Cardiac muscle cell (in vitro differentiated cells and primary cell): ENCODE measurements around the gene HSPB9. TPM values are rescaled to one million over a fixed set of nuclear protein-coding genes. Genes with fewer than 3 reads are reported as not detected.

ENCODE experiments used
- DNase-seq, 2 donors: peaks; one replicate each; pipeline versions ENCODE4 v3.0.0 to v3.0.0-alpha.2; 2010 to 2017; ENCODE audit warnings: low read depth in 1 of 2, low spot score in 1 of 2
- H3K27ac ChIP-seq: fragments of 200-600 bp; sonication (generic); 2 replicates; pipeline ENCODE4 v1.5.1; 2016
- H3K27me3 ChIP-seq: fragments of 200-600 bp; sonication (generic); 2 replicates; pipeline ENCODE4 v1.6.0; 2016; ENCODE audit warnings: control low read depth
- H3K36me3 ChIP-seq: fragments of 200-600 bp; sonication (generic); 2 replicates; pipeline ENCODE4 v1.5.1; 2016; ENCODE audit warnings: control low read depth
- H3K4me1 ChIP-seq: fragments of 200-600 bp; sonication (generic); 2 replicates; pipeline ENCODE4 v1.8.1; 2017; ENCODE audit warnings: low read depth, mild to moderate bottlenecking, mixed run types
- H3K4me3 ChIP-seq: fragments of 200-600 bp; sonication (generic); 2 replicates; pipeline ENCODE4 v1.5.1; 2016; ENCODE audit warnings: mild to moderate bottlenecking
- H3K9me3 ChIP-seq: fragments of 200-600 bp; sonication (generic); 2 replicates; pipeline ENCODE4 v1.5.1; 2017; ENCODE audit warnings: low read depth, mild to moderate bottlenecking, control low read depth
- polyA plus RNA-seq: library from polyadenylated mRNA; unstranded; fragments of >200 nt; fragmentation: Nextera tagmentation; extraction: Ambion mirVana; gene quantifications from 2 replicates; pipeline ENCODE4 v1.2.1, GENCODE V29; 2016
- total RNA-seq: library from RNA; depleted of rRNA; stranded (reverse); fragments of >200 nt; gene quantifications from 2 replicates; pipeline ENCODE4 v1.2.3, GENCODE V29; 2016
- TF ChIP-seq, protein P1 (sequence below): IDR thresholded peaks from 2 replicates; pipeline ENCODE4 v1.5.1; 2012; ENCODE audit warnings: low read depth, mild to moderate bottlenecking, low read length

Gene HSPB9
- total and polyA plus RNA-seq, 2 experiments from 2014 or later = 0.06 to 0.51 TPM

DNA sequence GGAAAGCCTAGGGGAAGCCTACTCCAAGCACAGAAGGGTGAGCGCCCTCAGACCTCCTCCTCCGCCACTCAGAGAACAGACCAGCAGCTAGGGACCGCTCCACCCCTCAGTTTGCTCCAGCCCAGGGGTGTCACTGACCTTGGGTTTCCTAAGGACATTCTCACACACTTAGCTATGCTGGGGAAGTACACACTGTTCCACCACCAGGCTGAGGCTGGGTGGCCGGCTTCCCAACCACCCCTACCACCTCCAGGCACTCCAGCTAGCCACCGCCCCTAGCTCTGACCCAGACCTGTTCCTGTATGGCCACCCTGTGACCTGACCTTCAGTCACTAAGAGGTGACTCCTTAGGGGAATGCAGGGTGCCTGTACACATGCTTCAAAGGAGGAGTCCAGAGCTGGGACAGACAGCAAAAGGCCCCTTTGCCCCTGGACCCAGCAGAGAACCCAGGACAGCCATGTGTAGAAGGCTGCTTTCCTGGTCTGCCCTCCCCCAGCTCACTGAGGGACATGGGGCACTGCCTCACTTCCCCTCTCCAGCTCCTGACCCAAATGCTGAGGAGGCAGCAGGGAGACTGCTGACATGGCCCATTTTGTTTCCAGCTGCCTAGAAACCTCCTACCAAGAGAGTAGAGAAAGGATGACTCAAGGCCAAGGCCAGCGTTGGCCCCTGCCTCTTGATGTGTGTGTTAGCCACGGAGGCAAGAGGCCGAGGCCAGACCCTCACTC, 6.7 kb downstream of the HSPB9 start:
- Histone ChIP-seq H3K27ac (no peak overlapping the region), H3K36me3 (peaks cover 27% of the 10 kb centered on the region), H3K9me3 (no peaks in the 10 kb centered on the region)

GRCh38 chr17:42130310-42130936, 7.8 kb downstream of the HSPB9 start:
- DNase-seq = no peak
- peaks cover 27% of the 10 kb centered on the region for H3K36me3 ChIP-seq
- H3K9me3 ChIP-seq = no peaks in the 10 kb centered on the region
- no peak overlapping the region for H3K4me3 ChIP-seq
- no peak overlapping the region for H3K27ac ChIP-seq
- TF ChIP-seq, protein P1, sequence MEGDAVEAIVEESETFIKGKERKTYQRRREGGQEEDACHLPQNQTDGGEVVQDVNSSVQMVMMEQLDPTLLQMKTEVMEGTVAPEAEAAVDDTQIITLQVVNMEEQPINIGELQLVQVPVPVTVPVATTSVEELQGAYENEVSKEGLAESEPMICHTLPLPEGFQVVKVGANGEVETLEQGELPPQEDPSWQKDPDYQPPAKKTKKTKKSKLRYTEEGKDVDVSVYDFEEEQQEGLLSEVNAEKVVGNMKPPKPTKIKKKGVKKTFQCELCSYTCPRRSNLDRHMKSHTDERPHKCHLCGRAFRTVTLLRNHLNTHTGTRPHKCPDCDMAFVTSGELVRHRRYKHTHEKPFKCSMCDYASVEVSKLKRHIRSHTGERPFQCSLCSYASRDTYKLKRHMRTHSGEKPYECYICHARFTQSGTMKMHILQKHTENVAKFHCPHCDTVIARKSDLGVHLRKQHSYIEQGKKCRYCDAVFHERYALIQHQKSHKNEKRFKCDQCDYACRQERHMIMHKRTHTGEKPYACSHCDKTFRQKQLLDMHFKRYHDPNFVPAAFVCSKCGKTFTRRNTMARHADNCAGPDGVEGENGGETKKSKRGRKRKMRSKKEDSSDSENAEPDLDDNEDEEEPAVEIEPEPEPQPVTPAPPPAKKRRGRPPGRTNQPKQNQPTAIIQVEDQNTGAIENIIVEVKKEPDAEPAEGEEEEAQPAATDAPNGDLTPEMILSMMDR = no peak
- no peaks in the 10 kb centered on the region for H3K27me3 ChIP-seq
- H3K4me1 ChIP-seq = peaks cover 2% of the 10 kb centered on the region

More for the DNA sequence above, 6.7 kb downstream of the HSPB9 start:
- H3K4me1 ChIP-seq = no peaks in the 10 kb centered on the region
- TF ChIP-seq, protein P1 = no peak
- no peaks in the 10 kb centered on the region for H3K27me3 ChIP-seq
- no peak for DNase-seq
- no peak overlapping the region for H3K4me3 ChIP-seq

GRCh38 chr17:42131232-42131631, 8.6 kb downstream of the HSPB9 start:
- peaks cover 9% of the 10 kb centered on the region for H3K4me1 ChIP-seq
- no peak for DNase-seq
- TF ChIP-seq, protein P1 = no peak
- no peak overlapping the region for H3K4me3 ChIP-seq
- H3K36me3 ChIP-seq = peaks cover 27% of the 10 kb centered on the region
- H3K9me3 ChIP-seq = no peaks in the 10 kb centered on the region
- no peaks in the 10 kb centered on the region for H3K27me3 ChIP-seq
- no peak overlapping the region for H3K27ac ChIP-seq

DNA sequence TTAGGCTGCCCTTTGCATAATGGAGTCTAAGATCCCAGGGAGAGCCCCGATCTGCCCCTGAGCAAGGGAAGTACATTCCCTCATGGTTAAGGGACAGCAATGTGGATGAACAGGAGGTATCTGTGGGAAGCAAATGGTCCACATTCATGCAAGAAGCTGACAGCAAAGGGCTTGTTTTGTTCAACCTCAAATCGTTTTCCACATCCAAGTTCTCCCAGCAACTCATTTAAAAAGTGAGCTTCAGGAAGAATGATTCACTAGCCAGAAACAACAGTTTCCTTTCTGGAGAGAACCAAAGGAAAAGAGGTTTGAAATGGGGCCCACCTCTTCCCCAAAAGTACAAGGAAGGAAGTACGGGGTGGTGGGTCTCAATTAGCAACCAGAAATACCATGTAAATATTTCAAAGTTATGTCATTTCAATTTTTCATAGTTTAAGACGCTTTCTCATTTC, 9.4 kb downstream of the HSPB9 start:
- H3K36me3 ChIP-seq = peaks cover 23% of the 10 kb centered on the region
- no peak overlapping the region for H3K27ac ChIP-seq
- TF ChIP-seq, protein P1 = no peak
- no peaks in the 10 kb centered on the region for H3K9me3 ChIP-seq
- H3K4me1 ChIP-seq = peaks cover 9% of the 10 kb centered on the region
- H3K27me3 ChIP-seq = no peaks in the 10 kb centered on the region
- DNase-seq = peak in 1 of 2 donors; percentile 50
- no peak overlapping the region for H3K4me3 ChIP-seq

- Histone ChIP-seq H3K27me3 (no peaks in the 10 kb centered on the region), H3K27ac (peak overlapping the region; percentile 42), H3K9me3 (no peaks in the 10 kb centered on the region), H3K4me3 (no peak overlapping the region), H3K4me1 (peaks cover 9% of the 10 kb centered on the region), H3K36me3 (peaks cover 20% of the 10 kb centered on the region)
- TF ChIP-seq, protein P1 = no peak
- peak in 1 of 2 donors; percentile 80 for DNase-seq
Observed at GRCh38 chr17:42132941-42133340, 10.3 kb downstream of the HSPB9 start.
